ENCODE data around the gene CFAP53. TPM values are rescaled to one million over a fixed set of nuclear protein-coding genes. Genes with fewer than 3 reads are reported as not detected.

CFAP53 gene
- total and polyA plus RNA-seq, 2 of the 13 experiments (the other 11 are each of a cell fraction or from before 2014, with no cell fraction given), result 0.05 to 0.07 TPM

- WGBS (ENCODE audit: low lambda C conversion rate), result 98% methylated on average over 39 of the region's 42 CpGs
- H3K9me3 ChIP-seq (ENCODE audit: low read length), result no peaks in the 10 kb centered on the region
- peaks cover 0 to 4% of the 10 kb centered on the region in 2 experiments; a peak in 1 of 5 replicates for H3K27me3 ChIP-seq (ENCODE audit: control insufficient read depth in 1 of 2, insufficient read depth in 2 of 2, low read length in 2 of 2)
- in situ Hi-C loops (cut with HindIII; ENCODE audit: extremely low pct_ligation_motif_present, low pct_unique_long_range_greater_than_20kb) (loop anchor here (10.0 kb wide), 1 partner anchor 142 kb away; no protein-coding TSS in a partner anchor), intact Hi-C loops (cut with micrococcal nuclease; ENCODE audit: unreplicated experiment) (no loop called here)
- FAIRE-seq, result no peak
- BruUV-seq (replicated peaks), result no TSS peak
- H2AFZ ChIP-seq (ENCODE audit: low read length), result no peak overlapping the region
- H3K27ac ChIP-seq (ENCODE audit: extremely low read length, insufficient read depth, low read length), result no peak overlapping the region
- H3K79me2 ChIP-seq (ENCODE audit: insufficient read depth, low read length), result peaks cover 30% of the 10 kb centered on the region
- no peak overlapping the region for H3K4me3 ChIP-seq (replicated peaks in 1 of 3; ENCODE audit: insufficient read depth in 1 of 3, low read depth in 2 of 3, low read length in 3 of 3)
- H4K20me1 ChIP-seq (ENCODE audit: insufficient read depth, low read length), result no peaks in the 10 kb centered on the region
- no peak for TF ChIP-seq ZNF589 (CRISPR knock-in tag; conservative IDR thresholded peaks at IDR 0.05)
- TF ChIP-seq CSRNP1 (CRISPR knock-in tag; IDR thresholded peaks at IDR 0.05), result no peak
- TF ChIP-seq ZNF878 (CRISPR knock-in tag; IDR thresholded peaks at IDR 0.05), result no peak
- no peak for TF ChIP-seq FUBP1 (CRISPR knock-in tag; IDR thresholded peaks at IDR 0.05; ENCODE audit: borderline replicate concordance)
- no peak for TF ChIP-seq GMEB2 (CRISPR knock-in tag; IDR thresholded peaks at IDR 0.05; ENCODE audit: low read depth)
- TF ChIP-seq ZNF75D (CRISPR knock-in tag; IDR thresholded peaks at IDR 0.05; ENCODE audit: borderline replicate concordance), result no peak
- TF ChIP-seq SMARCE1 (IDR thresholded peaks at IDR 0.05; ENCODE audit: borderline replicate concordance), result no peak
- TF ChIP-seq CENPT (CRISPR knock-in tag; IDR thresholded peaks at IDR 0.05; ENCODE audit: low read depth), result no peak
- no peak for TF ChIP-seq CREBL2 (CRISPR knock-in tag; IDR thresholded peaks at IDR 0.05; ENCODE audit: borderline replicate concordance)
- TF ChIP-seq RFX1 (IDR thresholded peaks at IDR 0.05), result no peak
- no peak for TF ChIP-seq ZNF263 (CRISPR knock-in tag; IDR thresholded peaks at IDR 0.05)
- no peak for TF ChIP-seq HMG20A (CRISPR knock-in tag; IDR thresholded peaks at IDR 0.05; ENCODE audit: borderline replicate concordance)
- no peak for TF ChIP-seq ZNF552 (CRISPR knock-in tag; IDR thresholded peaks at IDR 0.05; ENCODE audit: borderline replicate concordance)
- ChIA-PET CTCF (ENCODE audit: low intra/inter-chr PET ratio, low total read pairs) (no interaction called here), POLR2A (interaction anchor here (1.1 kb wide), 1 partner anchor 25 kb away, joined by 4 read pairs; no protein-coding TSS in a partner anchor)
- H3K9ac ChIP-seq (ENCODE audit: insufficient read depth, low read depth, low read length), result no peak overlapping the region
- H3K4me1 ChIP-seq (ENCODE audit: insufficient read depth, low read length), result peaks cover 33% of the 10 kb centered on the region
- H3K36me3 ChIP-seq (replicated peaks in 1 of 2; ENCODE audit: control insufficient read depth in 1 of 2, insufficient read depth in 2 of 2, low read length in 2 of 2), result peaks cover 9 to 27% of the 10 kb centered on the region in 2 experiments; a peak in 4 of 5 replicates
- no peak for DNase-seq (ENCODE audit: low spot score)
- no peak for ATAC-seq
- H3K4me2 ChIP-seq (ENCODE audit: low read depth, low read length), result no peak overlapping the region
These were observed 16.4 kb upstream of the CFAP53 start for GRCh38 chr18:50282521-50283335.
